ENCODE data around the gene PLA2G1B. TPM values are rescaled to one million over a fixed set of nuclear protein-coding genes. Genes with fewer than 3 reads are reported as not detected.

Gene PLA2G1B
- total RNA-seq, 1 donor from 2014 or later = not detected

GRCh38 chr12:120323772-120324171, 3.8 kb downstream of the PLA2G1B start:
- ATAC-seq = no peak

- ATAC-seq = no peak
These were observed 6.0 kb downstream of the PLA2G1B start for GRCh38 chr12:120321382-120322202.

GRCh38 chr12:120317224-120318105, 10.1 kb downstream of the PLA2G1B start:
- ATAC-seq = peak; percentile 100

DNA sequence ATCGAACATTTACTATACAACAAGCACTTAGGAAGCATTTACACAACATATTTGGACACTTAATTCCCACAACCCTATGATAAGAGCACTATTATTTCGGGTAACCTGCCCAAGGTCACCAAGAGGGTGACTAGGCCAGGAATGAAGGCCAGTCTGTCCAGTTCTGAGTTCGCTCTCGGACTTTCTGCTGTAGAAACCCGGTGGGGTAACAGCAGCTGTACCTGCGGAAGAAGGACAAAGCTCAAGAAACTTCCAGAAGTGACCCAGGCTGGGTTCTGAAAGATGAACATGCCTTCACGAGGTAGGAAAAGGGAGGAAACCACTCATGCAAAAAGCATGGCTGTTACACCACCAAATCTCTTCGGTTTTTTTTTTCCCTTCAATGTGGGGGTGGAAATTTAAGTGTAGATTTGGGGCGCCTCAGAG, 10.8 kb downstream of the PLA2G1B start:
- ATAC-seq = no peak

DNA sequence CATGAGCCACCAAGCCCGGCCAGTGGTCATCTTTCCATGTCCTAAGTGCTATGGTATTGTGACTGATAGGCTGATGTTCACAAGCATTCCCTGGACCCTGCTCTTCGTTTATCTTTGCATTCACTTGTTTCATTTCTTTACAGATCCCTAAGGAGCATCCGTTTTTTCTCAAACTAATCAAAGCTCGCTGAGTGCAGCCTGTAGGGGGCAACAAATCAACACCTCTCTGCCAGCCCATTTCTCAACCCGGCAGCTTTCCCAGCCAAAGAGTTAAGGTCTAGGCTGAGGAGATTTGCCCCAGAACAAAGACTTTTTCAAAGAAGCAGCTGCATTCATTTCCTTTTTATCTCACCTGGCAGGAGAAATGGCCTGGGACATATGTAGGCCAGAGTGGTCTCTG, 13.4 kb downstream of the PLA2G1B start:
- no peak for ATAC-seq

DNA sequence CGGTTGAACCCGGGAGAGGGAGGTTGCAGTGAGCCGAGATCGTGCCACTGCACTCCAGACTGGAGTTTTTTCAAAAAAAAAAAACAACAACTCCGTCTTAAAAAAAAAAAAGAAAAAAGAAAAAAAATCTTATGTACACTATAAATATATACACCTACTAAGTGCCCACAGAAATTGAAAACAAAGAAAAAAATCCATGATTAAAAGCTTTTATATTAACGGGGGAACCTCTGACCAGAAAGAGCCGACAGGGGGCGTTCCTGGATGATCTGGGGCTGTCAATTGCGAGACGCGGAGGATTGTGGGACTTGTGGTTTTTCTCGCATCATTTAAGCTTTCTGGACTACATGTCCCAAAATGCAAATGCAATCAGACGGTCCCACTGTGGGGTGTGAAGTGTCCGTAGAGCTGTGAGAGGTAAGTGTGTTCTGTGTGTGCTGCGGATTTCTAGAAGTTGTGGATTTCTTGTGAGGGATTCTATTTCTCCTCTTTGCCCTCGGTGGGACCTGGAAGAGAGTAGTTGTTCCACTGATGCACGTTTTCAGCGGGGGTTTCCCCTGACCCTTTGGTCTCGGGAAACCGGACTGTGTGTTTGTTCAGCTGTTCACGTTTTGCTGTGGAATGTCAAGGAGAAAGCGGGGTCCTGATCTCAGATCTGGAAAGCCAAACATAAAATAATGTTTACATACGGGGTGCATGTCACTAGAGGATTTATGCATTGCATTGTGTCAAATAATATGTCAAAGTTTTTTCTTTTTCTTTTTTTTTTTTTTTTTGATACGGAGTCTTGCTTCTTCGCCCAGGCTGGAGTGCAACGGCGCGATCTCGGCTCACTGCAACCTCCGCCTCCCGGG, 25.4 kb downstream of the PLA2G1B start, which contains the start of gene SIRT4:
TSS of gene SIRT4 (plus strand) at position 360 of the 854 bp plus-strand sequence. CDS start 1,241 bp downstream, outside the sequence.
- ATAC-seq = peak; percentile 91

DNA sequence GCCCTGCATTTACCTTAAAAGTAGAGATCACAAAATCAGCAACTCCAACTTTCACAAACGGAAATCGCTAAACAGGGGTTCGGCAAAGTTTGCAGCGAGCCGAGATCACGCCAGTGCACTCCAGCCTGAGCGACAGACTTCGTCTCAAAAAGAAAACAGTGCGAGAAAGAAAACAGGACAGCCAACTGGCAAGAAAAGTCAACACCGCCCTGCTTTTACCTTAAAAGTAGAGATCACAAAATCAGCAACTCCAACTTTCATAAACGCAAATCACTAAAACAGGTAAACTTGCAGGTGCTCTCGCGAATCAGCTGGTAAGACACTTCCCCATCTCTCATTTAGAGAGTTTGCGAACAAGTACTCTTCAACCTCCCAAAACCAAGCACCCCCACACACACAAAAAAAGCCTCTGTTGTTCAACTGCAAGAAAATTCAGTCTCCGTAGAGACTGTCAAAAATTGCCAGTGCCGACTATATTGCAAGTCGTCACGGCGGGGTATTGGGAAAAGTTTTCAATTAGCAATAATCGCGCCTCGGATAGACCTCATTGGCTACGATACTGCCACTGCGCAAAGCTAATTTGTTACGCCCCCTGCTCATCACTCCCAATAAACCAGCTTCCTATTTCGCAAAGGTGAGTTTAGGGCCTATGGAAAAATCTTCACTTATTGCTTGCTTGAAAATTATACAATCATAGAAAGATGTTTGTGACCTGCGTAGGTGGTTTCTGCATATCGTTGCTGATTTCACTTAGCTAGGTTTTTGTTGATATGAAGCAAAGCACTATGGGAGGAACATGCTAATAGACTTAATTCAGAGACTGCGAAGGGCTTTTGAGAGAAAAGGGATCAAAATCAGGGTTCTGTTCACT, 34.7 kb downstream of the PLA2G1B start, which contains the start of gene RNU4-1:
TSS of gene RNU4-1 (minus strand) at position 577 of the 871 bp plus-strand sequence.
- peak; percentile 46 for ATAC-seq

DNA sequence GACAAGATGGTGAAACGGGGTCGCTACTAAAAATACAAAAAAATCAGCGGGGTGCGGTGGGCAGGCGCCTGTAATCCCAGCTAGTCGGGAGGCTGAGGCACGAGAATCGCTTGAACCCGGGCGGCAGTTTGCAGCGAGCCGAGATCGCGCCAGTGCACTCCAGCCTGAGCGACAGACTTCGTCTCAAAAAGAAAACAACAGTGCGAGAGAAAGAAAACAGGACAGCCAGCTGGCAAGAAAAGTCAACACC, 35.2 kb downstream of the PLA2G1B start:
- no peak for ATAC-seq

DNA sequence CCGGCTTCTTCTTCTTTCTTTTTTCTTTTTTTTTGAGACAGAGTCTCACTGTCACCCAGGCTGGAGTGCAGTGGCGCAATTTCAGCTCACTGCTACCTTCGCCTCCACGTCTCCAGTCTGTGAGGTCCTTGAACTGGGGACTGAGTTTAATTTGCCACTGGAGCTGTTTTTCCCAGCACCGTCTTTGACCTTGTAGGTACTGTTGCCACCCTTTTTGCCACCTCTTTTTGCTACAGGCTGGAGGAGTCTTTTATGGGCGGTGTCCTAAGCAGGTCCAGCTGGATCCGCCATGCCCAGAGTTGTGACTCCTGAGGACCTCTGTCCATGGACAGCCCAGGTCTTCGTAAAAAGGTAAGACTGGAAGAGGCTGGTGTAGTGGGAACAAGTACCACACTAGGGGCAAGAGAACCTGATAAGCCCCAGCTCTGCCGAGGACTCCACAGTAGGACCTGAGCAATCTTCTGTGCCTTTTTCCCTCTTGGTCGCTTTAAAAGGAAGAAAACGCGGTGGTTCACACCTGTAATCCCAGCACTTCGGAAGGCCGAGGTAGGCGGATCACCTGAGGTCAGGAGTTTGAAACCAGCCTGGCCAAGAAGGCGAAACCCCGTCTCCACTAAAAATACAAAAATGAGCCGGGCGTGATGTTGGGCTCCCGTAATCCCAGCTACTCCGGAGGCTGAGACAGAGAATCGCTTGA, 36.8 kb downstream of the PLA2G1B start:
- peak; percentile 24 for ATAC-seq

DNA sequence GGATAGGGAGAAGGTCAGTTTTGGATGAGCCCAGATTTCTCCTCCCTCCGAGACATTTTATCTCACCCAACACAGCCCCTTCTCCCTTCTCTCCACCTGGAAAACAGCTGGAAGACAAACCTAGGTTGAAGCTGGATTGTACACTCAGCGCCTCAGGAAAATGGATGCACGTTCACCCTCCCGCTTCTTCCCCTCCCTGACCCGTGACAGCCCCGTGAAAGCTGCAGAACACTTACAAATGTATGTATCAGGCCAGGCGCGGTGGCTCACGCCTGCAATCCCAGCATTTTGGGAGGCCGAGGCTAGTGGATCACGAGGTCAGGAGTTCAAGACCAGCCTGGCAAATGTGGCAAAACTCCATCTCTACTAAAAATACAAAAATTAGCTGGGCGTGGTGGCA, 40.1 kb downstream of the PLA2G1B start:
- ATAC-seq = no peak

DNA sequence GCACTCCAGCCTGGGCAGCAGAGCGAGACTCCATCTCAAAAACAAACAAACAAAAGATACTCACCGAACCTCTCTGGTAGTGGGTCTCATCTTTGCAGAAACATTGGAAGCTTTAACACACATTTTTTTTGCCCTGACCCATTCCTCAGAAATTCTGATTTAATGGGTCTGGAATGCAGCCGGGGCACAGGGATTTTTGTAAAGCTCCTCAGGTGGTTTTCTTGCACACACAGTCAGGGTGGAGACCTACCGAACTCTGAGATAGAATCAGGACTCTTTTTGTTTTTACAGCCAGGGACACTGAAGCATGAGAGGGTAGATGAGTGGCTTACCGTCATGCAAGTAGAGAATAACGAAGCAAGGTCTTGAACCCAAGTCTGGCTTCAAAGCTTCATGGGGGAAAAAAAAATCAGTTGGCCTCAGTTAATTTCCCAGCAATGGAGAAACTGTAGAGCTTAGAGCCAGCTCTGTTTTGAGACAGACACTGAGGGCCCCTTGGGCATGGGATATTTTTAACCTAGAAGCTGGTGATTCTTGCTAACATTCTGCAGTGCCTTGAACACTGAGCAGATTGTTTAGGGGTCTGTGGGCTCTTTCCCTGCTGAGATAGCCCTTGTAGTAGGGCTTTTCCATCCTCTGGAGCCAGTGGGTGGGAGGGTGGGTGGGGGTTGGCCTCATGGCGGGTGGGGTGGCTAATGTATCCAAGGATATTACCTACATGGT, 40.6 kb downstream of the PLA2G1B start:
- ATAC-seq = no peak

GRCh38 chr12:120284381-120284780, 43.2 kb downstream of the PLA2G1B start:
- no peak for ATAC-seq

GRCh38 chr12:120283318-120283717, 44.3 kb downstream of the PLA2G1B start:
- ATAC-seq = no peak

DNA sequence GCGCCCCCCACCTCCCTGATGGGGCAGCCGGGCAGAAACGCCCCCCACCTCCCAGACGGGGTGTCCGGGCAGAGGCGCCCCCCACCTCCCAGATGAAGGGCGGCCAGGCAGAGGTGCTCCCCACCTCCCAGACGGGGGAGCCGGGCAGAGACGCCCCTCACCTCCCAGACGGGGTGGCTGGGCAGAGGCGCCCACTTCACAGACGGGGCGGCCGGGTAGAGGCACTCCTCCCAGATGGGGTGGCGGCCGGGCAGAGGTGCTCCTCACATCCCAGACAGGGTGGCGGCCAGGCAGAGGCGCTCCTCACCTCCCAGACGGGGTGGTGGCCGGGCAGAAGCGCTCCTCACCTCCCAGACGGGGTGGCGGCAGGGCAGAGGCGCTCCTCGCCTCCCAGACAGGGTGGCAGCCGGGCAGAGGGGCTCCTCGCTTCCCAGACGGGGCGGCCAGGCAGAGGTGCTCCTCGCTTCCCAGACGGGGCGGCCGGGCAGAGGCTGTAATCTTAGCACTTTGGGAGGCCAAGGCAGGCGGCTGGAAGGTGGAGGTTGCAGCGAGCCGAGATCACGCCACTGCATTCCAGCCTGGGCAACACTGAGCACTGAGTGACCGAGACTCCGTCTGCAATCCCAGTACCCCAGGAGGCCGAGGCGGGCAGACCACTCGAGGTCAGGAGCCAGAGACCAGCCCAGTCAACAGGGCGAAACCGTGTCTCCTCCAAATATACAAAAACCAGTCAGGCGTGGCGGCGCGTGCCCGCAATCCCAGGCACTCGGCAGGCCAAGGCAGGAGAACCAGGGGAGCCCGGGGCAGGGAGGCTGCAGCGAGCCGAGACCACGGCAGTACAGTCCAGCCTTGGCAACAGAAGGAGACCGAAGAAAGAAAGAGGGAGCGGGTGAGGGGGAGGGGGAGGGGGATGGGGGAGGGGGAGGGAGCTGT, 49.2 kb downstream of the PLA2G1B start:
- ATAC-seq = no peak

DNA sequence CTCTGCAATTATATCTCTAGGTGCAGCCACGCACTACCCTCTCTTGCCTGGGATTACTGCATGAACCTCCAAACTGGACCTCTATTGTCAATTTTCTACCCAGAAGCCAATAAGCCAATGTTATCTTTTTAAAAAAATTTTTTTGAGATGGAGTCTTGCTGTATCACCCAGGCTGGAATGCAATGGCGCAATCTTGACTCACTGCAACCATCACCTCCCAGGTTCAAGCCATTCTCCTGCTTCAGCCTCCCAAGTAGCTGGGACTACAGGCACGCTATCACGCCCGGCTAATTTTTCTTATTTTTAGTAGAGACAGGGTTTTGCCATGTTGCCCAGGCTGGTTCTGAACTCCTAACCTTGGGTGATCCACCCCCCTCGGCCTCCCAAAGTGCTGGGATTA, 50.8 kb downstream of the PLA2G1B start:
- ATAC-seq = no peak
